Naive thymus-derived CD4-positive, alpha-beta T cell (primary cell): Measurements from ENCODE around the gene DPPA3. TPM values are rescaled to one million over a fixed set of nuclear protein-coding genes. Genes with fewer than 3 reads are reported as not detected.
"Not testable (repeated sequence)": the region's sequence is repeated elsewhere in the genome, so short reads cannot be mapped to it uniquely, and the experiment has no call there.

Experiments used
- ATAC-seq: fragments of 150-1000 bp; cut with Tn5 transposase; 2 replicates; pipeline ENCODE4 v1.10.0; 2021; ENCODE audit warnings: mild to moderate bottlenecking, moderate library complexity
- CTCF ChIA-PET: fragments of 350-600 bp; sonication (Branson Sonifier 250); formaldehyde crosslinking; loops from one replicate; lab custom pipeline; 2021; ENCODE audit warnings: antibody characterized with exemption; lab: Charles Lee
- POLR2A ChIA-PET: fragments of 350-600 bp; sonication (Branson Sonifier 250); formaldehyde crosslinking; loops from one replicate; lab custom pipeline; 2021; ENCODE audit warnings: antibody characterized with exemption, inconsistent platforms; lab: Charles Lee
- DNase-seq, 9 donors: peaks; one replicate each; pipeline versions ENCODE4 v3.0.0 to v3.0.0-alpha.2; 2020 to 2022; ENCODE audit warnings: mixed read lengths in 1 of 9
- H3K27ac ChIP-seq: one replicate; pipeline ENCODE4 v1.7.0; 2013; ENCODE audit warnings: mild to moderate bottlenecking, low read depth, low read length, moderate library complexity
- H3K27me3 ChIP-seq, 2 donors: one replicate each; pipeline ENCODE4 v1.7.0; 2013; ENCODE audit warnings: low read length in 2 of 2, mild to moderate bottlenecking in 2 of 2, moderate library complexity in 2 of 2; ENCODE audit not compliant: control insufficient read depth in 2 of 2, insufficient read depth in 2 of 2
- H3K36me3 ChIP-seq, 3 experiments: 1 replicate in 2 of 3; 2 replicates in 1 of 3; pipeline ENCODE4 v1.7.0; 2013; ENCODE audit warnings: low read length in 3 of 3, mild to moderate bottlenecking in 3 of 3, moderate library complexity in 1 of 3; ENCODE audit not compliant: insufficient read depth in 3 of 3, control insufficient read depth in 2 of 3
- H3K4me1 ChIP-seq, 2 donors: one replicate each; pipeline ENCODE4 v1.7.0; 2013; ENCODE audit warnings: low read length in 2 of 2, mild to moderate bottlenecking in 2 of 2, moderate library complexity in 1 of 2; ENCODE audit not compliant: control insufficient read depth in 2 of 2, insufficient read depth in 2 of 2
- H3K4me3 ChIP-seq: 2 replicates; pipeline ENCODE4 v1.7.0; 2013; ENCODE audit warnings: mild to moderate bottlenecking, low read length
- H3K9me3 ChIP-seq, 3 experiments: 1 replicate in 2 of 3; 2 replicates in 1 of 3; pipeline ENCODE4 v1.7.0; 2013; ENCODE audit warnings: low read length in 3 of 3; ENCODE audit not compliant: control insufficient read depth in 2 of 3
- H3K27ac Mint-ChIP-seq, 9 donors: one replicate each; pipeline ENCODE4 v1.8.0; 2020 to 2022; ENCODE audit warnings: mixed read lengths in 9 of 9, mild to moderate bottlenecking in 8 of 9, moderate library complexity in 5 of 9, inconsistent platforms in 2 of 9
- H3K27me3 Mint-ChIP-seq, 5 donors: one replicate each; pipeline ENCODE4 v1.8.0; 2021 to 2022; ENCODE audit warnings: mixed read lengths in 5 of 5, mild to moderate bottlenecking in 1 of 5
- H3K36me3 Mint-ChIP-seq, 5 donors: one replicate each; pipeline ENCODE4 v1.8.0; 2020 to 2022; ENCODE audit warnings: mixed read lengths in 5 of 5, mild to moderate bottlenecking in 3 of 5, inconsistent platforms in 1 of 5
- H3K4me1 Mint-ChIP-seq, 7 donors: one replicate each; pipeline ENCODE4 v1.8.0; 2020 to 2022; ENCODE audit warnings: mixed read lengths in 7 of 7, mild to moderate bottlenecking in 3 of 7, inconsistent platforms in 1 of 7
- H3K4me3 Mint-ChIP-seq, 10 donors: one replicate each; pipeline ENCODE4 v1.8.0; 2020 to 2022; ENCODE audit warnings: mild to moderate bottlenecking in 10 of 10, mixed read lengths in 10 of 10, moderate library complexity in 6 of 10, inconsistent platforms in 2 of 10
- H3K9me3 Mint-ChIP-seq, 11 donors: one replicate each; pipeline ENCODE4 v1.8.0; 2020 to 2022; ENCODE audit warnings: mixed read lengths in 11 of 11, mild to moderate bottlenecking in 4 of 11, inconsistent platforms in 1 of 11, moderate library complexity in 1 of 11
- intact Hi-C, 2 donors: fragments of 100-400 bp; cut with micrococcal nuclease; formaldehyde crosslinking; loops; one replicate each; pipeline ENCODE4 v1.15.1; 2023
- polyA plus RNA-seq, 2 donors: library from polyadenylated mRNA; unstranded; fragments of 300-500 nt; fragmentation: Illumina TruSeq; gene quantifications; one replicate each; pipeline ENCODE4 v1.2.3, GENCODE V29; 2021
- total RNA-seq, 6 experiments: library from RNA in 5 of 6; stranded (reverse) in 5 of 6; gene quantifications; 1 replicate in 5 of 6; 2 replicates in 1 of 6; pipeline ENCODE4 v1.2.3 and lab custom pipeline; 2021 to 2026

The DPPA3 gene
- total RNA-seq (not detected), polyA plus RNA-seq (not detected), total RNA-seq (lab: John Stamatoyannopoulos, UW) (not detected)

DNA sequence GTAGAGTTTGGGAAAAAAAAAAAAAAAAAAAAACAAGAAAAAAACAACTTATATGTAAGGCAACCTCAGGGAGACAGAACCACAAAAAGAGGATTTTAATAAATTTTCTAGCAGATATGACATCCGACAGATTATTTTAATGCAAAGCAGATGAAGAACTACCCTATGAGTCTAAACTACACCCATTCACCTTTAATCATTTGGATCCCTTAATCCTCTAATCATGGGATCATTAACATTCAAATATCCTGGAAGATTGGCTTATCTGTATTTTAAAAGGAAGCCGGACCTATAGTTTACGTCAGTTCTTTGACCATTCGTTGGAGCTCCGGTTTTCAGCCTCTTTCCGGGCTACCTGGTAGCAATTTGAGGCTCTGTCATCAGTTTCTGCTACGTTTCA, at the start of gene DPPA3:
DPPA3 (plus strand) TSS at position 301 of the 400 bp plus-strand sequence. CDS start 138 bp downstream, outside the sequence.
- Histone ChIP-seq H3K36me3 (no peaks in the 10 kb centered on the region), H3K9me3 (no peaks in the 10 kb centered on the region), H3K27me3 (no peaks in the 10 kb centered on the region), H3K4me3 (no peak within 1 kb of the TSS), H3K4me1 (no peaks in the 10 kb centered on the region), H3K27ac (no peak within 1 kb of the TSS)
- no peak within 1 kb of the TSS for H3K4me3 Mint-ChIP-seq
- peaks cover 0 to 5% (median 0%) of the 10 kb centered on the region in 11 donors for H3K9me3 Mint-ChIP-seq
- CTCF ChIA-PET = no interaction called here
- peaks cover 0 to 11% (median 5%) of the 10 kb centered on the region in 5 donors for H3K27me3 Mint-ChIP-seq
- H3K4me1 Mint-ChIP-seq = no peaks in the 10 kb centered on the region
- POLR2A ChIA-PET = no interaction called here
- H3K27ac Mint-ChIP-seq = no peak within 1 kb of the TSS
- ATAC-seq (no peak), DNase-seq (no peak)
- H3K36me3 Mint-ChIP-seq = no peaks in the 10 kb centered on the region
- intact Hi-C loops = no loop called here

GRCh38 chr12:7661741-7662140, 49.5 kb upstream of the DPPA3 start:
- H3K27me3 ChIP-seq = no peaks in the 10 kb centered on the region
- no peaks in the 10 kb centered on the region for H3K27me3 Mint-ChIP-seq
- no peaks in the 10 kb centered on the region for H3K9me3 Mint-ChIP-seq
- peaks cover 0 to 2% (median 0%) of the 10 kb centered on the region in 7 donors for H3K4me1 Mint-ChIP-seq
- no peak overlapping the region for H3K4me3 Mint-ChIP-seq
- CTCF ChIA-PET = no interaction called here
- no peaks in the 10 kb centered on the region for H3K9me3 ChIP-seq
- H3K27ac Mint-ChIP-seq = no peak overlapping the region
- H3K4me3 ChIP-seq = no peak overlapping the region
- H3K36me3 Mint-ChIP-seq = no peaks in the 10 kb centered on the region
- no peak overlapping the region for H3K27ac ChIP-seq
- no peak for DNase-seq
- no peak for ATAC-seq
- H3K36me3 ChIP-seq = no peaks in the 10 kb centered on the region
- intact Hi-C loops = no loop called here
- POLR2A ChIA-PET = no interaction called here
- H3K4me1 ChIP-seq = no peaks in the 10 kb centered on the region

- Mint-ChIP-seq H3K4me1 (peaks cover 0 to 2% (median 0%) of the 10 kb centered on the region in 7 donors), H3K27me3 (no peaks in the 10 kb centered on the region), H3K36me3 (no peaks in the 10 kb centered on the region), H3K4me3 (no peak overlapping the region), H3K9me3 (no peaks in the 10 kb centered on the region), H3K27ac (no peak overlapping the region)
- CTCF ChIA-PET = no interaction called here
- H3K36me3 ChIP-seq = no peaks in the 10 kb centered on the region
- H3K4me3 ChIP-seq = no peak overlapping the region
- no peaks in the 10 kb centered on the region for H3K4me1 ChIP-seq
- no peak for DNase-seq
- intact Hi-C loops = no loop called here
- POLR2A ChIA-PET = no interaction called here
- H3K9me3 ChIP-seq = no peaks in the 10 kb centered on the region
- H3K27ac ChIP-seq = no peak overlapping the region
- no peaks in the 10 kb centered on the region for H3K27me3 ChIP-seq
- ATAC-seq = no peak
Observed at GRCh38 chr12:7666595-7666994, 44.6 kb upstream of the DPPA3 start.

- Mint-ChIP-seq H3K36me3 (no peaks in the 10 kb centered on the region), H3K4me1 (peaks cover 0 to 1% (median 0%) of the 10 kb centered on the region in 7 donors), H3K27ac (no peak overlapping the region), H3K27me3 (no peaks in the 10 kb centered on the region), H3K9me3 (no peaks in the 10 kb centered on the region), H3K4me3 (no peak overlapping the region)
- DNase-seq (no peak), ATAC-seq (no peak)
- Histone ChIP-seq H3K9me3 (no peaks in the 10 kb centered on the region), H3K27me3 (no peaks in the 10 kb centered on the region), H3K4me1 (no peaks in the 10 kb centered on the region), H3K27ac (no peak overlapping the region), H3K4me3 (no peak overlapping the region), H3K36me3 (no peaks in the 10 kb centered on the region)
- POLR2A ChIA-PET = no interaction called here
- CTCF ChIA-PET = no interaction called here
- intact Hi-C loops = no loop called here
Observed at GRCh38 chr12:7667125-7667524, 44.1 kb upstream of the DPPA3 start.

DNA sequence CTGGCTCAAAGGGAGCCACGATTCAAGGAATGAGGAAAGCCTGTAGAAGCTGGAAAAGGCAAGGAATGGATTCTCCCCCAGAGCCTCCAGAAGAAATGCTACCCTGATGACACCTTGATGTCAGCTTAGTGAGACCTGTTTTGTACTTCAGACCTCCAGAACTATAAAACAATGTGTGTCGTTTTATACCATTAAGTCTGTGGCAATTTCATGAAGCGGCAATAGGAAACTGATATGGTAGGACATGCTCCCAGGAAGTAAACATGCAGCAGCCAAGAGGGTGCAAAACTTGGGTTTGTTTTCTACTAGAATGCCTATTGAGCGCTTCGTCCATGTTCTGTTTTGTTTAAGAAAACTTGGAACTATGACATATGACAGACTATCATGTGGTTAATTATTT, 43.1 kb upstream of the DPPA3 start:
- intact Hi-C loops = no loop called here
- Mint-ChIP-seq H3K9me3 (no peaks in the 10 kb centered on the region), H3K4me1 (peaks cover 0 to 1% (median 0%) of the 10 kb centered on the region in 7 donors), H3K27ac (no peak overlapping the region), H3K4me3 (no peak overlapping the region), H3K36me3 (no peaks in the 10 kb centered on the region), H3K27me3 (no peaks in the 10 kb centered on the region)
- no peaks in the 10 kb centered on the region for H3K27me3 ChIP-seq
- no peaks in the 10 kb centered on the region for H3K9me3 ChIP-seq
- no peaks in the 10 kb centered on the region for H3K36me3 ChIP-seq
- H3K4me3 ChIP-seq = no peak overlapping the region
- POLR2A ChIA-PET = no interaction called here
- CTCF ChIA-PET = no interaction called here
- ATAC-seq (no peak), DNase-seq (no peak)
- H3K4me1 ChIP-seq = no peaks in the 10 kb centered on the region
- H3K27ac ChIP-seq = no peak overlapping the region

DNA sequence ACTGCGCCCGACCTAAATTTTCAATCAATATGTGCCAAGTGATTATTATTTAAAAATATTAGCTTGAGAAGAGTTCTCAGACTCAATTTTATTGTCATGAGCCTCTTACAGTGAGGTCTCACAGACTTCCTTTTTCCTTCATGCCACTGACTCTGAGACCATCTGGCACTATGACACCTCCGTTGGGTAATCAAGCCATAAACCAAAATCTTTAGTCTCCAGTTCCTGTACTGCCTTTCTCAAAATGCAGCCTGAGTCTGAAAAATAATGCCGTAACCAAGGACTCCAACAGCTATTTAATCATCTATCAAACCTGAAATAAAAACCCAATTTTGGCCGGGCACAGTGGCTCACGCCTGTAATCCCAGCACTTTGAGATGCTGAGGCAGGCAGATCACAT, 35.8 kb upstream of the DPPA3 start:
- H3K27ac ChIP-seq, POLR2A ChIA-PET, H3K27me3 ChIP-seq, intact Hi-C loops, H3K4me3 Mint-ChIP-seq, H3K9me3 ChIP-seq, H3K4me3 ChIP-seq, DNase-seq, H3K9me3 Mint-ChIP-seq, H3K4me1 Mint-ChIP-seq, H3K4me1 ChIP-seq, H3K27me3 Mint-ChIP-seq, H3K36me3 Mint-ChIP-seq, H3K36me3 ChIP-seq, H3K27ac Mint-ChIP-seq: not testable (repeated sequence)
- CTCF ChIA-PET = interaction anchor here (0.7 kb wide), 2 partner anchors 347 to 1784 kb away, joined by 3 read pairs; no protein-coding TSS in a partner anchor
- ATAC-seq = peak; percentile 70

GRCh38 chr12:7677432-7677888, 33.8 kb upstream of the DPPA3 start:
- POLR2A ChIA-PET, H3K36me3 ChIP-seq, H3K4me1 Mint-ChIP-seq, H3K27ac Mint-ChIP-seq, H3K9me3 Mint-ChIP-seq, H3K4me1 ChIP-seq, H3K27me3 Mint-ChIP-seq, H3K27ac ChIP-seq, H3K36me3 Mint-ChIP-seq, H3K4me3 ChIP-seq, H3K27me3 ChIP-seq, H3K9me3 ChIP-seq, CTCF ChIA-PET: not testable (repeated sequence)
- intact Hi-C loops = loop anchor here in 1 of 2 donors (1.0 kb wide), 1 partner anchor 130 kb away; no protein-coding TSS in a partner anchor
- peak; percentile 66 for ATAC-seq
- DNase-seq = peak in 6 of 9 donors; percentile 1 to 26 (median 12)
- H3K4me3 Mint-ChIP-seq = peak overlapping the region in 8 of 10 donors; percentile 28 to 77 (median 46)
